Iris pigment epithelial cell (primary cell): Measurements from ENCODE around the gene FARS2.

Experiments
- DNase-seq: peaks from one replicate; pipeline ENCODE4 v3.0.0-alpha.2; 2011; ENCODE audit warnings: low read depth

FARS2 gene

GRCh38 chr6:5260661-5261544 is at the start of gene FARS2, which contains the start of gene LYRM4:
FARS2 (plus strand) TSS chr6:5261513.
LYRM4 (minus strand) TSS chr6:5260950; CDS start chr6:5260733, 217 bp downstream.
- DNase-seq = peak; percentile 88

- peak; percentile 77 for DNase-seq
Measured at GRCh38 chr6:5213836-5214235, 47.5 kb upstream of the FARS2 start.

GRCh38 chr6:5214570-5215052 is 46.7 kb upstream of the FARS2 start:
- peak; percentile 58 for DNase-seq

- DNase-seq = peak; percentile 36
Measured at GRCh38 chr6:5215159-5215558, 46.2 kb upstream of the FARS2 start.

- DNase-seq = no peak
Measured at GRCh38 chr6:5215799-5216198, 45.5 kb upstream of the FARS2 start.

GRCh38 chr6:5217356-5217755 is 44.0 kb upstream of the FARS2 start:
- DNase-seq = no peak

GRCh38 chr6:5219011-5219691 is 42.2 kb upstream of the FARS2 start:
- DNase-seq = no peak

GRCh38 chr6:5220443-5220842 is 40.9 kb upstream of the FARS2 start:
- no peak for DNase-seq

- DNase-seq = no peak
Measured at GRCh38 chr6:5223309-5223708, 38.0 kb upstream of the FARS2 start.

GRCh38 chr6:5229356-5229755 is 32.0 kb upstream of the FARS2 start:
- no peak for DNase-seq

GRCh38 chr6:5230081-5230480 is 31.2 kb upstream of the FARS2 start:
- no peak for DNase-seq

GRCh38 chr6:5231289-5231688 is 30.0 kb upstream of the FARS2 start:
- no peak for DNase-seq

- no peak for DNase-seq
Measured at GRCh38 chr6:5234874-5235273, 26.4 kb upstream of the FARS2 start.

- no peak for DNase-seq
Measured at GRCh38 chr6:5235830-5236229, 25.5 kb upstream of the FARS2 start.

GRCh38 chr6:5237805-5238204 is 23.5 kb upstream of the FARS2 start:
- DNase-seq = peak; percentile 18

GRCh38 chr6:5238336-5238735 is 23.0 kb upstream of the FARS2 start:
- no peak for DNase-seq

GRCh38 chr6:5241252-5241651 is 20.1 kb upstream of the FARS2 start:
- no peak for DNase-seq

- DNase-seq = no peak
Measured at GRCh38 chr6:5243069-5243468, 18.2 kb upstream of the FARS2 start.

GRCh38 chr6:5246141-5247097 is 14.9 kb upstream of the FARS2 start:
- DNase-seq = peak; percentile 18

- DNase-seq = no peak
Measured at GRCh38 chr6:5247201-5247600, 14.1 kb upstream of the FARS2 start.

- no peak for DNase-seq
Measured at GRCh38 chr6:5248302-5249098, 12.8 kb upstream of the FARS2 start.
